HS-27A (cell line): Measurements from ENCODE around the gene PLD6.

Experiments used
- DNase-seq: peaks from one replicate; pipeline ENCODE4 v3.0.0-alpha.2; 2012; ENCODE audit warnings: low read depth, missing footprints

PLD6 gene

GRCh38 chr17:17154981-17155380 is 51.2 kb downstream of the PLD6 start:
- DNase-seq = no peak

DNA sequence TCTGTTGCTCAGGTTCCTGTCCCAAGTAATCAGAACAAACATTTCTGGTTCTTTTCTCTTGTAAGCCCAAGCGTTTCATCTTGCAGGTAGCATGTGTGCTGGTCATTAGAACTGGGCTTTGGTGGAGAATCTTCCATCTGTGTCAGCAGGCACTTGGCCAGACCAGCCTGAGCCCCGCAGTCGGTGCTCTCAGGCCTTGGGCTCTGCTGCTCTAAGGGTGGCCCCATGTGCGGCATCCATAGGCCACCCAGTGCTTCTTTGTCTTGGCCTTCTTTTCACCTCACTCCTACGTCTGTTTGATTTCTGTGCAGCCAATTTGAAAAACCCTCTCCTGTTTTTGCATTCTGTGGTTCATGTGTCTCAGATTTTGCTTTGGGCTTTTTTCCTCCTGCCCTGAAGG is 51.6 kb downstream of the PLD6 start:
- DNase-seq = no peak

DNA sequence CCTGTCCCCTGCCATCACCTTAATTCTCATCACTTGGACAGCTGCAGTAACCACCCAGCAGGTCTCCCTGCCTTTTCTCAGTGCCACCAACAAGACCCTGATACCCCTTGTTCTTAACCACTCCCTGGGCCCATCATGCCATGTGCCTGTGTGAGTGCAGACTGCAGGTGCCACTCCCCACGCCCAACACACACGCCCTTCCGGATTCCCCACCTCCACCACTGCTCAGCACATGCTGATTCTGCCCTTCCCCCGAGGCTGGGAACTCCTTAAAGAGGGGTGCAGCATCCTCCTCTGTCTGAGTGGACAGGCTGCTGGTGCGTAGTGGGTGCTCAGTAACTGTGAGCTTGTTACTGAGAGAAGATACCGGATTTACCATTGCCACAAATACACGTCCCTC is 52.4 kb downstream of the PLD6 start:
- DNase-seq = no peak

DNA sequence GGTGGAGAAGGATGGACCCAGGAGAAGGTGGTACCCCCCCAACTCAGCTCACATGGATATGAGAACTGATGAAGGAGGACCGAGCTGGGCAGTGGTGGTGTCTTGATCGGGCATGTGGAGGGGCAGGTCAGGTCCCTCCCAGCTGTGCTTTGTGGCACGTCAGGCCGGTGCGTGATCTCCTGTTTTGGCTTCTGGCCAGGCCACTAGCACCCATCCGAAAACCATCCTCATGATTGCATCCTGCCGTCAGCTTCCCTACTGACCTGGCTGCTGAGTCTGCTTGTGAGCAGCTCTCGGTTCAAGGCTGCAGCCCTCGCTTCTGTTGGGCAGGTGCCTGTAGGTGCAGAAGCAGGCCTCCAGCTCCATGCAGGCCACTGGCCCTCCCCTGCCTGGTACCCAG is 53.1 kb downstream of the PLD6 start:
- no peak for DNase-seq

DNA sequence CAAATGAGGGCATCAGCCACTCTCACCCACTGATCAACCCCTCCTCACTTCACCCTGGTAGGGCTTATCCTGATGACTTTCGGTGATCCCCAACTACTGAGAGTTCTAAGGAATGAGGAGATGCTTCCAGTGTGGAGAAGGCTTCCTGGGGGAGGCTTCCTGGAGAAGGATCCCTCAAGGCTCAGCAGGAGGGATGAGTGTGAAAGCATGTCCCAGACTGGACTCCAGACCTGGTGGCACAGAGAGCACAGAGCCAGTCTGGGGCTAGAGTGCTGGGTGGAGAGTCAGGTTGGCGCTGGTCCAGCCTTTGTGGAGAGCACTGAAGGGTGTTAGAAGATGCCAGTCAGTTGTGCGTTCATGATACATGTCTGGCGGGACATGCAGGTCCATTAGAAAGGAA is 53.7 kb downstream of the PLD6 start:
- DNase-seq = no peak

DNA sequence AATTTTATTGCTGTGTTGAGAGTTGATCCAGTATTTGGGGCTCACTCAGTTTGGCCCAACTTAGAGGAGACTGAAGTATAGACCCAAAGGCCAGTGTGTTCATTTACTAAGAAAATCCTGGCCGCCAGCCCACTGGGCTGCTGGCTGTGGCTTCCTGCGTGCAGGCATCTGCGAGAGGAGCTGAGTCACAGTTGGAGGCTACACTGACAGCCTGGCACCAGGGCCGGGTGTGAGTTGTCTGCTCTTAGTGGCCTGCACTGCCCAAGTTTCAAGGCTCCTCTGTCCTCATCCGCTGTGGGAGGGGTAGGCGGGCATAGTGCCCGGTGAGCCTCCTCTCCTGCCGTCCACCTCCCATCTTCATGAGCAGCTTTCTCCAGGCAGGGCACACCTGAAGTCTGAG is 54.2 kb downstream of the PLD6 start:
- DNase-seq = peak; percentile 94

DNA sequence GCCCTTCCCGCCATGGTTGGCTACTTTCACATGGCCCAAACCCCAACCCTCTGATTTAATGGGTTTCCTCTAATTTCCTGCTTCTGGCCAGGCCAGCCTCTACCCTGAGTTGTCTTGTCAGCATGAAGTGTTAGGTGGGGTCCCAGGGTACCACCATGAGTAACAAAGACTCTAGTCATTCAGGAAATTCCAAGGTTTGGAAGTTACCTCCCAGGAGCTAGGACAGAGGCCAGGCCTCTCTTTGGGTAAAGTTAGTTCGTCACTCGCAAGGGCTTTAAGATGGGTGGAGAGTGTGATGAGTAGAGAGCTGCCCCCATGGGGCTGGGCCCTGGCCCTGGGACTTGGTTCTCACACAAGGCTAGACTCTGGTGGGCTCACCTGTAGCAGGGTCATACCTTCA is 54.6 kb downstream of the PLD6 start:
- peak; percentile 79 for DNase-seq

- DNase-seq = peak; percentile 87
Observed at GRCh38 chr17:17151055-17151454, 55.1 kb downstream of the PLD6 start.
